GM10248 (cell line): ENCODE data around the gene LRRK1.

Experiments
- CTCF ChIA-PET: fragments of 300-600 bp; sonication (Branson Sonifier 250); formaldehyde crosslinking; extraction: SDS; loops from one replicate; lab custom pipeline; 2021; ENCODE audit warnings: antibody characterized with exemption; lab: Yijun Ruan, JAX
- POLR2A ChIA-PET: fragments of 350-650 bp; sonication (Branson Sonifier 250); formaldehyde crosslinking; extraction: SDS; loops from one replicate; lab custom pipeline; 2020; ENCODE audit warnings: antibody characterized with exemption; lab: Yijun Ruan, JAX
- DNase-seq: peaks from one replicate; pipeline ENCODE4 v3.0.0; 2012; ENCODE audit errors: extremely low spot score
- CTCF ChIP-seq: IDR thresholded peaks from 2 replicates; pipeline ENCODE4 v1.5.1; 2012; ENCODE audit warnings: mild to moderate bottlenecking, low read depth; ENCODE audit errors: extremely low read depth, missing control alignments, control extremely low read depth

LRRK1 gene

GRCh38 chr15:100898152-100898490, 21.0 kb upstream of the LRRK1 start:
- no peak for TF ChIP-seq CTCF
- ChIA-PET CTCF (interaction anchor here (1.1 to 4.8 kb wide), 3 partner anchors 20 to 110 kb away, joined by 3 to 22 read pairs (median 10); partner anchors contain the start of gene LRRK1), POLR2A (no interaction called here)
- no peak for DNase-seq

- TF ChIP-seq CTCF, result no peak
- ChIA-PET CTCF (interaction anchor here (1.1 to 4.8 kb wide), 3 partner anchors 19 to 109 kb away, joined by 3 to 22 read pairs (median 10); partner anchors contain the start of gene LRRK1), POLR2A (no interaction called here)
- no peak for DNase-seq
Measured at GRCh38 chr15:100898661-100899462, 20.3 kb upstream of the LRRK1 start.

- no peak for TF ChIP-seq CTCF
- ChIA-PET POLR2A (no interaction called here), CTCF (interaction anchor here (1.9 to 4.8 kb wide), 2 partner anchors 18 to 109 kb away, joined by 10 to 22 read pairs; partner anchors contain the start of gene LRRK1)
- DNase-seq, result no peak
Measured at GRCh38 chr15:100899601-100900000, 19.6 kb upstream of the LRRK1 start.

- POLR2A ChIA-PET, result no interaction called here
- no peak for TF ChIP-seq CTCF
- CTCF ChIA-PET, result interaction anchor here (4.8 kb wide), 1 partner anchor 18 kb away, joined by 22 read pairs; the partner anchor contains the start of gene LRRK1
- no peak for DNase-seq
Measured at GRCh38 chr15:100900136-100900794, 18.9 kb upstream of the LRRK1 start.

GRCh38 chr15:100900795-100901169, 18.4 kb upstream of the LRRK1 start:
- ChIA-PET CTCF (interaction anchor here (1.4 to 6.1 kb wide), 3 partner anchors 17 to 107 kb away, joined by 4 to 32 read pairs (median 7); partner anchors contain the start of gene LRRK1), POLR2A (no interaction called here)

More at GRCh38 chr15:100900795-100901169, 18.4 kb upstream of the LRRK1 start:
- no peak for DNase-seq
- no peak for TF ChIP-seq CTCF
